GM23338 (cell line): ENCODE data around the gene ERC1. TPM values are rescaled to one million over a fixed set of nuclear protein-coding genes. Genes with fewer than 3 reads are reported as not detected.

Source experiments
- ATAC-seq: fragments of 200-7000 bp; cut with Tn5 transposase; 3 replicates; pipeline ENCODE4 v1.9.1; 2020
- DNase-seq: peaks from one replicate; pipeline ENCODE4 v3.0.0-alpha.2; 2015; ENCODE audit warnings: low spot score
- H2AFZ ChIP-seq: fragments of 200-600 bp; sonication (generic); 2 replicates; pipeline ENCODE4 v1.8.0; 2016; ENCODE audit warnings: antibody characterized with exemption, mild to moderate bottlenecking, moderate library complexity
- H3F3A ChIP-seq: fragments of 200-600 bp; sonication (generic); replicated peaks from 2 replicates; pipeline ENCODE4 v1.8.0; 2017; ENCODE audit warnings: antibody characterized with exemption, mixed run types, low read depth
- H3K27ac ChIP-seq: fragments of 200-600 bp; sonication (generic); 2 replicates; pipeline ENCODE4 v1.6.1; 2016; ENCODE audit warnings: low read depth
- H3K27me3 ChIP-seq: fragments of 200-600 bp; sonication (generic); 2 replicates; pipeline ENCODE4 v1.8.0; 2016; ENCODE audit warnings: mild to moderate bottlenecking, mixed run types, moderate library complexity; ENCODE audit not compliant: insufficient read depth
- H3K36me3 ChIP-seq: fragments of 200-600 bp; sonication (generic); 2 replicates; pipeline ENCODE4 v1.8.0; 2016; ENCODE audit warnings: mild to moderate bottlenecking; ENCODE audit not compliant: insufficient read depth
- H3K4me1 ChIP-seq: fragments of 200-600 bp; sonication (generic); 2 replicates; pipeline ENCODE4 v1.8.0; 2016; ENCODE audit warnings: mild to moderate bottlenecking, moderate library complexity; ENCODE audit not compliant: insufficient read depth
- H3K4me2 ChIP-seq: fragments of 200-600 bp; sonication (generic); 2 replicates; pipeline ENCODE4 v1.7.1; 2017; ENCODE audit warnings: mixed run types
- H3K4me3 ChIP-seq: fragments of 200-600 bp; sonication (generic); 2 replicates; pipeline ENCODE4 v1.6.1; 2016; ENCODE audit warnings: mixed run types
- H3K79me2 ChIP-seq: fragments of 200-600 bp; sonication (generic); replicated peaks from 2 replicates; pipeline ENCODE4 v1.8.0; 2017; ENCODE audit warnings: mild to moderate bottlenecking; ENCODE audit not compliant: insufficient read depth
- H3K9me2 ChIP-seq: fragments of 200-600 bp; sonication (generic); 2 replicates; pipeline ENCODE4 v1.8.0; 2017; ENCODE audit not compliant: insufficient read depth
- H4K20me1 ChIP-seq: fragments of 200-600 bp; sonication (generic); replicated peaks from 2 replicates; pipeline ENCODE4 v1.8.0; 2017; ENCODE audit warnings: mild to moderate bottlenecking; ENCODE audit not compliant: insufficient read depth
- H3K27ac Mint-ChIP-seq: 2 replicates; pipeline ENCODE4 v1.8.0; 2020; ENCODE audit warnings: inconsistent platforms, mild to moderate bottlenecking, moderate library complexity, mixed read lengths
- H3K27me3 Mint-ChIP-seq: 3 replicates; pipeline ENCODE4 v1.8.0; 2022; ENCODE audit warnings: low read depth, mild to moderate bottlenecking, moderate library complexity, mixed read lengths, inconsistent platforms; ENCODE audit not compliant: insufficient read depth, poor library complexity
- H3K36me3 Mint-ChIP-seq: 3 replicates; pipeline ENCODE4 v1.8.0; 2021; ENCODE audit warnings: low read depth, mild to moderate bottlenecking, inconsistent platforms, moderate library complexity, mixed read lengths
- H3K4me1 Mint-ChIP-seq: 3 replicates; pipeline ENCODE4 v1.8.0; 2020; ENCODE audit warnings: mild to moderate bottlenecking, inconsistent platforms, mixed read lengths
- H3K4me3 Mint-ChIP-seq: 3 replicates; pipeline ENCODE4 v1.8.0; 2021; ENCODE audit warnings: moderate library complexity, mild to moderate bottlenecking, inconsistent platforms, mixed read lengths
- H3K9me3 Mint-ChIP-seq: 3 replicates; pipeline ENCODE4 v1.8.0; 2020; ENCODE audit warnings: moderate library complexity, mild to moderate bottlenecking, inconsistent platforms, mixed read lengths
- EZH2 ChIP-seq: fragments of 200-600 bp; sonication (generic); IDR thresholded peaks from one replicate; pipeline ENCODE4 v1.8.0; 2017; ENCODE audit warnings: antibody characterized with exemption, mild to moderate bottlenecking, low read depth; ENCODE audit not compliant: unreplicated experiment
- EZH2phosphoT487 ChIP-seq: fragments of 200-600 bp; sonication (generic); IDR thresholded peaks from one replicate; pipeline ENCODE4 v1.8.1; 2018; ENCODE audit warnings: antibody characterized with exemption; ENCODE audit not compliant: unreplicated experiment
- JUNB ChIP-seq: IDR thresholded peaks from one replicate; pipeline ENCODE4 v1.6.1; 2016; ENCODE audit warnings: antibody characterized with exemption; ENCODE audit not compliant: unreplicated experiment
- NANOG ChIP-seq: IDR thresholded peaks from 2 replicates; pipeline ENCODE4 v1.6.1; 2016; ENCODE audit warnings: antibody characterized with exemption, borderline replicate concordance
- POLR2AphosphoS5 ChIP-seq: IDR thresholded peaks from 2 replicates; pipeline ENCODE4 v1.6.1; 2016; ENCODE audit warnings: antibody characterized with exemption, low read depth
- STAT1 ChIP-seq: IDR thresholded peaks from one replicate; pipeline ENCODE4 v1.6.1; 2016; ENCODE audit warnings: antibody characterized with exemption; ENCODE audit not compliant: unreplicated experiment
- ZNF114 ChIP-seq: fragments of 250-450 bp; sonication (Bioruptor Pico); IDR thresholded peaks from 2 replicates; pipeline ENCODE4 v1.5.0; 2020; ENCODE audit warnings: mild to moderate bottlenecking, moderate library complexity
- polyA plus RNA-seq: library from polyadenylated mRNA; unstranded; fragments of >200 nt; fragmentation: Nextera tagmentation; extraction: Ambion mirVana; gene quantifications from 2 replicates; pipeline ENCODE4 v1.2.1, GENCODE V29; 2016
- total RNA-seq: library from RNA; depleted of rRNA; stranded (reverse); fragments of >200 nt; shearing (Covaris generic); gene quantifications from 2 replicates; pipeline ENCODE4 v1.2.3, GENCODE V29; 2014
- TF ChIP-seq, protein P1 (sequence below), 2 experiments: fragments of 200-600 bp in 1 of 2; sonication (generic) in 1 of 2; conservative IDR thresholded peaks; 2 replicates each; pipeline versions ENCODE4 v1.5.1 to v1.6.1; 2016 to 2017; ENCODE audit warnings: antibody characterized with exemption in 2 of 2, low read depth in 2 of 2, mild to moderate bottlenecking in 2 of 2, moderate library complexity in 1 of 2
- TF ChIP-seq, protein P2 (sequence below): IDR thresholded peaks from one replicate; pipeline ENCODE4 v1.6.1; 2018; ENCODE audit warnings: antibody characterized with exemption; ENCODE audit not compliant: unreplicated experiment
- TF ChIP-seq, protein P3 (sequence below): fragments of 250-450 bp; sonication (Bioruptor Pico); IDR thresholded peaks from 2 replicates; pipeline ENCODE4 v1.5.0; 2020; ENCODE audit warnings: mild to moderate bottlenecking, moderate library complexity

The ERC1 gene
- total and polyA plus RNA-seq, 2 experiments from 2014 or later: 28.1 to 35.3 TPM

DNA sequence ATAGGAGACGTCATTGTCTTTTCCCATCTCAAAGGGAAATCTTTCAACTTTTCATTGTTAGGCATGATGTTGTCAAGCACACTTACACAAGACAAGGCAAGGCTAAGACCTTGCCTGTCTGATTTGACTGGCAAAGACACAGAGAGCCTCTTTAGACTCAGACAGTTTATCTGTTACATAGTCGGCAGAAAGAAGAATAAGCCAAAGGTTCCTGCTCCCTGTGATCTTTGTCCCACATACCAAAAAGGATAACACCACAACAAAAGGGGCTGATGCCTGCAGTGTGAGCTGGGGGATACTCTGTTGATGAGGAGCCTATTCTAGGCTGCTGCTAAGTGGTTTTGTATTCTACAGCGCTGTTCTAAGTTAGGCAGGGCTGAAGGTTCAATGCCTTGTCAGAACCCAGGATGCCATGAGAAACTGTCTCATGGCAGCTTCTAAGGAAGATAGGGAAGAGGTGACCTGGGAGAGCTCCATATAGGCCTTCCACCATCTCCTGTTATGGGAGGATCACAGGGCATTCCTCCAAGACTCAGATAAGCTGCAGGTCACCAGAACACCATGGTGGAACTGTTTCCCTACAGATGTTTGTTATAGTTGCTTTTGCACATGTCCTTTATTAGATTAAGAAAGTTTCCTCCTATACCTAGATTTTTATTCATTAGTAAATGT, 12.7 kb downstream of the ERC1 start:
- no peaks in the 10 kb centered on the region for H3F3A ChIP-seq
- H3K36me3 ChIP-seq: no peaks in the 10 kb centered on the region
- H3K79me2 ChIP-seq: peaks cover 97% of the 10 kb centered on the region
- H3K27ac ChIP-seq: no peak overlapping the region
- H3K4me2 ChIP-seq: no peak overlapping the region
- no peaks in the 10 kb centered on the region for H3K27me3 ChIP-seq
- TF ChIP-seq EZH2: no peak
- Mint-ChIP-seq H3K4me1 (peaks cover 8% of the 10 kb centered on the region; the same call in 2 of the 3 replicates), H3K27me3 (peaks cover 3% of the 10 kb centered on the region), H3K4me3 (no peak overlapping the region), H3K27ac (no peak overlapping the region), H3K36me3 (peaks cover 6% of the 10 kb centered on the region; the same call in 2 of the 3 replicates), H3K9me3 (no peaks in the 10 kb centered on the region)
- ATAC-seq (peak; percentile 79), DNase-seq (no peak)
- H4K20me1 ChIP-seq: peaks cover under 1% of the 10 kb centered on the region; the same call in 1 of the 2 replicates
- H3K4me1 ChIP-seq: no peaks in the 10 kb centered on the region
- H2AFZ ChIP-seq: no peak overlapping the region
- H3K9me2 ChIP-seq: no peaks in the 10 kb centered on the region
- no peak overlapping the region for H3K4me3 ChIP-seq

DNA sequence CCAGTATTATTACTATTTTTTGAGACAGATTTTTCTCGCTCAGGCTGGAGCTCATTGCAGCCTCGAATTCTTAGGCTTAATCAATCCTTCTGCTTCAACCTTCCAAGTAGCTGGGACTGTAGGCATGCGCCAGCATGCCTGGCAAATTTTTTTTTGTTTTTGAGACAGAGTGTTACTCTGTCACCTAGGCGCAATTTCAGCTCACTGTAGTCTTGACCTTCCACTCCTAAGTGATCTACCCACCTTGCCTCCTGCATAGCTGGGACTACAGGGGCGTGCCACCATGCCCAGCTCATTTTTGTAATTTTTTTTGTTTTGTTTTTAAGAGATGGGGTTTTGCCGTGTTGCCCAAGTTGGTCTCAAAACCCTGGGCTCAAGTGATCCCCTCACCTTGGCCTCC, 15.2 kb downstream of the ERC1 start:
- H3F3A ChIP-seq: no peaks in the 10 kb centered on the region
- H3K27me3 ChIP-seq: no peaks in the 10 kb centered on the region
- Mint-ChIP-seq H3K4me1 (peaks cover 8% of the 10 kb centered on the region; the same call in 2 of the 3 replicates), H3K36me3 (peaks cover 3% of the 10 kb centered on the region; the same call in 2 of the 3 replicates), H3K4me3 (no peak overlapping the region), H3K27me3 (peaks cover 3% of the 10 kb centered on the region), H3K27ac (no peak overlapping the region), H3K9me3 (no peaks in the 10 kb centered on the region)
- H3K79me2 ChIP-seq: peaks cover 93% of the 10 kb centered on the region
- no peak for DNase-seq
- H3K4me1 ChIP-seq: no peaks in the 10 kb centered on the region
- no peak overlapping the region for H3K4me3 ChIP-seq
- no peaks in the 10 kb centered on the region; the same call in 1 of the 2 replicates for H4K20me1 ChIP-seq
- no peak overlapping the region for H3K4me2 ChIP-seq
- no peaks in the 10 kb centered on the region for H3K9me2 ChIP-seq
- H2AFZ ChIP-seq: no peak overlapping the region
- no peak overlapping the region for H3K27ac ChIP-seq
- ATAC-seq: no peak
- no peaks in the 10 kb centered on the region; the same call in 1 of the 2 replicates for H3K36me3 ChIP-seq
- TF ChIP-seq ZNF114 (CRISPR knock-in tag) (no peak), EZH2phosphoT487 (no peak), STAT1 (no peak), POLR2AphosphoS5 (no peak), JUNB (no peak), EZH2 (no peak), NANOG (no peak)
- TF ChIP-seq, protein P1, sequence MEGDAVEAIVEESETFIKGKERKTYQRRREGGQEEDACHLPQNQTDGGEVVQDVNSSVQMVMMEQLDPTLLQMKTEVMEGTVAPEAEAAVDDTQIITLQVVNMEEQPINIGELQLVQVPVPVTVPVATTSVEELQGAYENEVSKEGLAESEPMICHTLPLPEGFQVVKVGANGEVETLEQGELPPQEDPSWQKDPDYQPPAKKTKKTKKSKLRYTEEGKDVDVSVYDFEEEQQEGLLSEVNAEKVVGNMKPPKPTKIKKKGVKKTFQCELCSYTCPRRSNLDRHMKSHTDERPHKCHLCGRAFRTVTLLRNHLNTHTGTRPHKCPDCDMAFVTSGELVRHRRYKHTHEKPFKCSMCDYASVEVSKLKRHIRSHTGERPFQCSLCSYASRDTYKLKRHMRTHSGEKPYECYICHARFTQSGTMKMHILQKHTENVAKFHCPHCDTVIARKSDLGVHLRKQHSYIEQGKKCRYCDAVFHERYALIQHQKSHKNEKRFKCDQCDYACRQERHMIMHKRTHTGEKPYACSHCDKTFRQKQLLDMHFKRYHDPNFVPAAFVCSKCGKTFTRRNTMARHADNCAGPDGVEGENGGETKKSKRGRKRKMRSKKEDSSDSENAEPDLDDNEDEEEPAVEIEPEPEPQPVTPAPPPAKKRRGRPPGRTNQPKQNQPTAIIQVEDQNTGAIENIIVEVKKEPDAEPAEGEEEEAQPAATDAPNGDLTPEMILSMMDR (conservative IDR thresholded peaks at IDR 0.05; ENCODE audit: low read depth in 2 of 2): no peak
- TF ChIP-seq, protein P2, sequence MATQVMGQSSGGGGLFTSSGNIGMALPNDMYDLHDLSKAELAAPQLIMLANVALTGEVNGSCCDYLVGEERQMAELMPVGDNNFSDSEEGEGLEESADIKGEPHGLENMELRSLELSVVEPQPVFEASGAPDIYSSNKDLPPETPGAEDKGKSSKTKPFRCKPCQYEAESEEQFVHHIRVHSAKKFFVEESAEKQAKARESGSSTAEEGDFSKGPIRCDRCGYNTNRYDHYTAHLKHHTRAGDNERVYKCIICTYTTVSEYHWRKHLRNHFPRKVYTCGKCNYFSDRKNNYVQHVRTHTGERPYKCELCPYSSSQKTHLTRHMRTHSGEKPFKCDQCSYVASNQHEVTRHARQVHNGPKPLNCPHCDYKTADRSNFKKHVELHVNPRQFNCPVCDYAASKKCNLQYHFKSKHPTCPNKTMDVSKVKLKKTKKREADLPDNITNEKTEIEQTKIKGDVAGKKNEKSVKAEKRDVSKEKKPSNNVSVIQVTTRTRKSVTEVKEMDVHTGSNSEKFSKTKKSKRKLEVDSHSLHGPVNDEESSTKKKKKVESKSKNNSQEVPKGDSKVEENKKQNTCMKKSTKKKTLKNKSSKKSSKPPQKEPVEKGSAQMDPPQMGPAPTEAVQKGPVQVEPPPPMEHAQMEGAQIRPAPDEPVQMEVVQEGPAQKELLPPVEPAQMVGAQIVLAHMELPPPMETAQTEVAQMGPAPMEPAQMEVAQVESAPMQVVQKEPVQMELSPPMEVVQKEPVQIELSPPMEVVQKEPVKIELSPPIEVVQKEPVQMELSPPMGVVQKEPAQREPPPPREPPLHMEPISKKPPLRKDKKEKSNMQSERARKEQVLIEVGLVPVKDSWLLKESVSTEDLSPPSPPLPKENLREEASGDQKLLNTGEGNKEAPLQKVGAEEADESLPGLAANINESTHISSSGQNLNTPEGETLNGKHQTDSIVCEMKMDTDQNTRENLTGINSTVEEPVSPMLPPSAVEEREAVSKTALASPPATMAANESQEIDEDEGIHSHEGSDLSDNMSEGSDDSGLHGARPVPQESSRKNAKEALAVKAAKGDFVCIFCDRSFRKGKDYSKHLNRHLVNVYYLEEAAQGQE: no peak
- TF ChIP-seq, protein P3, sequence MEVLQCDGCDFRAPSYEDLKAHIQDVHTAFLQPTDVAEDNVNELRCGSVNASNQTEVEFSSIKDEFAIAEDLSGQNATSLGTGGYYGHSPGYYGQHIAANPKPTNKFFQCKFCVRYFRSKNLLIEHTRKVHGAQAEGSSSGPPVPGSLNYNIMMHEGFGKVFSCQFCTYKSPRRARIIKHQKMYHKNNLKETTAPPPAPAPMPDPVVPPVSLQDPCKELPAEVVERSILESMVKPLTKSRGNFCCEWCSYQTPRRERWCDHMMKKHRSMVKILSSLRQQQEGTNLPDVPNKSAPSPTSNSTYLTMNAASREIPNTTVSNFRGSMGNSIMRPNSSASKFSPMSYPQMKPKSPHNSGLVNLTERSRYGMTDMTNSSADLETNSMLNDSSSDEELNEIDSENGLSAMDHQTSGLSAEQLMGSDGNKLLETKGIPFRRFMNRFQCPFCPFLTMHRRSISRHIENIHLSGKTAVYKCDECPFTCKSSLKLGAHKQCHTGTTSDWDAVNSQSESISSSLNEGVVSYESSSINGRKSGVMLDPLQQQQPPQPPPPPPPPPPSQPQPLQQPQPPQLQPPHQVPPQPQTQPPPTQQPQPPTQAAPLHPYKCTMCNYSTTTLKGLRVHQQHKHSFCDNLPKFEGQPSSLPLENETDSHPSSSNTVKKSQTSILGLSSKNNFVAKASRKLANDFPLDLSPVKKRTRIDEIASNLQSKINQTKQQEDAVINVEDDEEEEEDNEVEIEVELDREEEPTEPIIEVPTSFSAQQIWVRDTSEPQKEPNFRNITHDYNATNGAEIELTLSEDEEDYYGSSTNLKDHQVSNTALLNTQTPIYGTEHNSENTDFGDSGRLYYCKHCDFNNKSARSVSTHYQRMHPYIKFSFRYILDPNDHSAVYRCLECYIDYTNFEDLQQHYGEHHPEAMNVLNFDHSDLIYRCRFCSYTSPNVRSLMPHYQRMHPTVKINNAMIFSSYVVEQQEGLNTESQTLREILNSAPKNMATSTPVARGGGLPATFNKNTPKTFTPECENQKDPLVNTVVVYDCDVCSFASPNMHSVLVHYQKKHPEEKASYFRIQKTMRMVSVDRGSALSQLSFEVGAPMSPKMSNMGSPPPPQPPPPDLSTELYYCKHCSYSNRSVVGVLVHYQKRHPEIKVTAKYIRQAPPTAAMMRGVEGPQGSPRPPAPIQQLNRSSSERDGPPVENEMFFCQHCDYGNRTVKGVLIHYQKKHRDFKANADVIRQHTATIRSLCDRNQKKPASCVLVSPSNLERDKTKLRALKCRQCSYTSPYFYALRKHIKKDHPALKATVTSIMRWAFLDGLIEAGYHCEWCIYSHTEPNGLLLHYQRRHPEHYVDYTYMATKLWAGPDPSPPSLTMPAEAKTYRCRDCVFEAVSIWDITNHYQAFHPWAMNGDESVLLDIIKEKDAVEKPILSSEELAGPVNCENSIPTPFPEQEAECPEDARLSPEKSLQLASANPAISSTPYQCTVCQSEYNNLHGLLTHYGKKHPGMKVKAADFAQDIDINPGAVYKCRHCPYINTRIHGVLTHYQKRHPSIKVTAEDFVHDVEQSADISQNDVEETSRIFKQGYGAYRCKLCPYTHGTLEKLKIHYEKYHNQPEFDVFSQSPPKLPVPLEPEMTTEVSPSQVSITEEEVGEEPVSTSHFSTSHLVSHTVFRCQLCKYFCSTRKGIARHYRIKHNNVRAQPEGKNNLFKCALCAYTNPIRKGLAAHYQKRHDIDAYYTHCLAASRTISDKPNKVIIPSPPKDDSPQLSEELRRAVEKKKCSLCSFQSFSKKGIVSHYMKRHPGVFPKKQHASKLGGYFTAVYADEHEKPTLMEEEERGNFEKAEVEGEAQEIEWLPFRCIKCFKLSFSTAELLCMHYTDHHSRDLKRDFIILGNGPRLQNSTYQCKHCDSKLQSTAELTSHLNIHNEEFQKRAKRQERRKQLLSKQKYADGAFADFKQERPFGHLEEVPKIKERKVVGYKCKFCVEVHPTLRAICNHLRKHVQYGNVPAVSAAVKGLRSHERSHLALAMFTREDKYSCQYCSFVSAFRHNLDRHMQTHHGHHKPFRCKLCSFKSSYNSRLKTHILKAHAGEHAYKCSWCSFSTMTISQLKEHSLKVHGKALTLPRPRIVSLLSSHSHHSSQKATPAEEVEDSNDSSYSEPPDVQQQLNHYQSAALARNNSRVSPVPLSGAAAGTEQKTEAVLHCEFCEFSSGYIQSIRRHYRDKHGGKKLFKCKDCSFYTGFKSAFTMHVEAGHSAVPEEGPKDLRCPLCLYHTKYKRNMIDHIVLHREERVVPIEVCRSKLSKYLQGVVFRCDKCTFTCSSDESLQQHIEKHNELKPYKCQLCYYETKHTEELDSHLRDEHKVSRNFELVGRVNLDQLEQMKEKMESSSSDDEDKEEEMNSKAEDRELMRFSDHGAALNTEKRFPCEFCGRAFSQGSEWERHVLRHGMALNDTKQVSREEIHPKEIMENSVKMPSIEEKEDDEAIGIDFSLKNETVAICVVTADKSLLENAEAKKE (CRISPR knock-in tag): no peak
